Astrocyte of the cerebellum (primary cell): ENCODE measurements around the gene ZC3H18.

Experiments used
- DNase-seq: peaks from one replicate; pipeline ENCODE4 v3.0.0-alpha.2; 2011; ENCODE audit warnings: low read depth
- H3K4me3 ChIP-seq: 2 replicates; pipeline ENCODE4 v1.5.1; 2011; ENCODE audit warnings: mild to moderate bottlenecking, low read depth, low read length, moderate library complexity
- in situ Hi-C: cut with HindIII; loops from 2 replicates; pipeline ENCODE4 v1.10.0; 2017; ENCODE audit warnings: low sequenced_read_pairs
- TF ChIP-seq, protein P1 (sequence below): IDR thresholded peaks from 2 replicates; pipeline ENCODE4 v1.5.1; 2012; ENCODE audit warnings: low read length, low read depth, moderate library complexity, mild to moderate bottlenecking; ENCODE audit errors: missing control alignments

The ZC3H18 gene

DNA sequence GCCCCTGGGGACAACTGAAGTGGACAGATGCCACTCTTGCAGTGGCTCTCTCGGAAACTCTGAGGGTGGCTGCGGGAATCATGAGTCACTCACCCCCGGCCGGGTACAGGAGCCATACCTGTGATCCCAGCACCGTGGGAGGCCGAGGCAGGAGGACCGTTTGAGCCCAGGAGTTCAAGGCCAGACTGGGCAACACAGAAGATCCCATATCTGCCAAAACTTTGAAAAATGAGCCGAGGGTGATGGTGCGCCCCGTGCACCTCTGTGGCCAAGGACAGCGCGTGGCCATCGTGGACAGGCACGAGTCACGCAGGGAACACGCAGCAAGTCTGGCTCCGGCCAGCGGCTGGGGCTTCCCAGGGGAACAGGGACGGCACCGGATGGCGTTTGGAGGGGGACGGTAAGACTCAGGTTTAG is 41.3 kb upstream of the ZC3H18 start:
- DNase-seq, result no peak
- TF ChIP-seq, protein P1, sequence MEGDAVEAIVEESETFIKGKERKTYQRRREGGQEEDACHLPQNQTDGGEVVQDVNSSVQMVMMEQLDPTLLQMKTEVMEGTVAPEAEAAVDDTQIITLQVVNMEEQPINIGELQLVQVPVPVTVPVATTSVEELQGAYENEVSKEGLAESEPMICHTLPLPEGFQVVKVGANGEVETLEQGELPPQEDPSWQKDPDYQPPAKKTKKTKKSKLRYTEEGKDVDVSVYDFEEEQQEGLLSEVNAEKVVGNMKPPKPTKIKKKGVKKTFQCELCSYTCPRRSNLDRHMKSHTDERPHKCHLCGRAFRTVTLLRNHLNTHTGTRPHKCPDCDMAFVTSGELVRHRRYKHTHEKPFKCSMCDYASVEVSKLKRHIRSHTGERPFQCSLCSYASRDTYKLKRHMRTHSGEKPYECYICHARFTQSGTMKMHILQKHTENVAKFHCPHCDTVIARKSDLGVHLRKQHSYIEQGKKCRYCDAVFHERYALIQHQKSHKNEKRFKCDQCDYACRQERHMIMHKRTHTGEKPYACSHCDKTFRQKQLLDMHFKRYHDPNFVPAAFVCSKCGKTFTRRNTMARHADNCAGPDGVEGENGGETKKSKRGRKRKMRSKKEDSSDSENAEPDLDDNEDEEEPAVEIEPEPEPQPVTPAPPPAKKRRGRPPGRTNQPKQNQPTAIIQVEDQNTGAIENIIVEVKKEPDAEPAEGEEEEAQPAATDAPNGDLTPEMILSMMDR, result no peak
- in situ Hi-C loops, result no loop called here
- H3K4me3 ChIP-seq, result no peak overlapping the region

DNA sequence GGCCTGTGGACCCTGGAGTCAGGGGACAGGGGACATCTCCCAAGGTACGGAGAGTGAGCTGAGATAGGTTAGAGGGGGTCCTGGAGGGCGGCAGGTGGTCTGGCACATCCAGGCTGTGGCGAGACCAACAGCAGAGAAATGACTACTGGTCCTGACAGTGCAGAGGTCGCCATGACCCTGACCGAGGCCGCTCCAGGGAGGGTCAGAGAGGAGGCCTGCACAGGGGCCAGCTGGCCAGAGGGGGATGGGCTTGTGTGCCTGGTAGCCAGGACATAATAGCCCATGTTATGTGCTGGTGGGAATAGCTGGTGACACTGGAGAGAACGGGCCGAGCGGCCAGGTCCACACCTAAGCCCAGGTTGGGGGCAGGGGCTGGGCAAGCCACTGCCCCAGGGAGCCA is 40.6 kb upstream of the ZC3H18 start:
- DNase-seq, result no peak
- TF ChIP-seq, protein P1, result no peak
- in situ Hi-C loops, result no loop called here
- H3K4me3 ChIP-seq, result no peak overlapping the region

DNA sequence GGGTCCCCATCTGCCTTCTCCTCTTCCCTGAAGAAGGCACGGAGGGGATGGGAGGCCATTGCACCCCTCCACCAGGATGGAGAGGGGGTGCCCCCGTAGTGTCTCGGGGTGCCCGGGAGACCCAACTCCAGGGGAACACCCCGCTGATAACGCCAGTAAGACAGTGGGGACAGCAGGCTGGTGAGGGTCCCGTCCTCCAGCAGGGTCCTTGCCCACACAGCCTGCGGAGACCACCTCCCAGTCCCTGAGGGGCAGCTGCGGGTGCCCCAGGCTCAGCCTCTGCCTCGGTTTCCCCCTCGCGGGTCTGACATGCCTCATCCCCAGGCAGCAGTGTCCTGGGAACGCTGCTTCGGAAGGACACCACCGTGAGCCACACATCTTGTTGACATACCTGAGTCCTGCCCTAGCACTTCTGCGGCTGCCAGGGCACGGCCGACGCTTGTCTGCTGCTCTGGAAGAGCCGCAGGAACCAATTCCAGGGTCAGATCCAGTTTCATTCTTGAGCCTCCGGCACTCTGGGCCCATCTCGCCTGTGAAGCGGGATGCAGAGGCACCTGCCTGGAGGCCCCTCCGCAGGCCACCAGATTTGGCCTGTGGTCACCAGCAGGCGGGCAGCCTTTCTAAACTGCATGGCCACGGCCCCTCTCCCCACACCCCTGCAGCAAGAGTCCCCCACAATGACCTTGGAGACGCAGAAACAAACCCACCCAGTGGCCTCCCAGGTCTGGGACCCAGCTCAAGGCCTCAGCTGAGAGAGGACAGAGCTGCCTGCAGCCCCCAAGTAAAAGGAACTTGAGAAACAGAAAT is 39.9 kb upstream of the ZC3H18 start:
- in situ Hi-C loops, result no loop called here

DNA sequence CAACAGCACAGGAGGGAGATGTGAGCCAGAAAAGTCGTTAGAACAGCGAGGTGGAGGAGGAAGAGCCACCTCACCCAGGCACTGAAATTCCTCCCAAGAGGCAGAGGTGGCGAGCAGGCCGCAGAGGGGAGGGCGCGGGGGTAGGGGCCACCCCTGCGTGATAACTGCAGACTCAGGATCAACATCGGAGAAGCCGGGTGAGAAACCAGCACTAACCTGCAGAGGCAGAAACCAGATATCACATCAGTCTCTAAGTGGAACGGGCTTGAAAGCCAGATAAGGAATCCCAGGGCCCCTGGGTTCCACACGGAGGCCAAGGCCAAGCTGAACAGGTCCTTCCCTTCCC is 39.4 kb upstream of the ZC3H18 start:
- DNase-seq, result no peak
- H3K4me3 ChIP-seq, result no peak overlapping the region
- TF ChIP-seq, protein P1, result no peak
- in situ Hi-C loops, result no loop called here

More for the DNA sequence above, 39.9 kb upstream of the ZC3H18 start:
- no peak overlapping the region for H3K4me3 ChIP-seq
- DNase-seq, result no peak
- TF ChIP-seq, protein P1, result no peak

DNA sequence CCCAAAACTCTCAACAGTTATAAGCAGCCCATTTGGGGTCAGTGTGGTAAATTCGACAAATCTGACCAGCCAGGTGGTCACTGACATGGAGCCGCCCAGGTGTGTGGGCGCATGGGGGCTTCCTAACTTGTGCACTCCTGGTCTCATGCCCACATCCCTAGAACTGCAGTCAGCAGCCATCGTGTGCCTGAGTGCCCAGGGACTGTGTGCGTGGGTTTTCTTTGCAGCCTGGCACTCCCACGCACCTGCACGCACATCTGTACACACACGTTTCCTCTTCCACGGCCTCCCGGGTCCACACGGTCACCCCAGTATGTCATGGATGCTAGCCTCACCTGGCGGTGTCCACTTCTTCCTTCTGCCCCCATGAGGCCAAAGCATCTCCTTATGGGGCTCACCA is 38.9 kb upstream of the ZC3H18 start:
- no peak overlapping the region for H3K4me3 ChIP-seq
- TF ChIP-seq, protein P1, result no peak
- no peak for DNase-seq
- in situ Hi-C loops, result no loop called here

DNA sequence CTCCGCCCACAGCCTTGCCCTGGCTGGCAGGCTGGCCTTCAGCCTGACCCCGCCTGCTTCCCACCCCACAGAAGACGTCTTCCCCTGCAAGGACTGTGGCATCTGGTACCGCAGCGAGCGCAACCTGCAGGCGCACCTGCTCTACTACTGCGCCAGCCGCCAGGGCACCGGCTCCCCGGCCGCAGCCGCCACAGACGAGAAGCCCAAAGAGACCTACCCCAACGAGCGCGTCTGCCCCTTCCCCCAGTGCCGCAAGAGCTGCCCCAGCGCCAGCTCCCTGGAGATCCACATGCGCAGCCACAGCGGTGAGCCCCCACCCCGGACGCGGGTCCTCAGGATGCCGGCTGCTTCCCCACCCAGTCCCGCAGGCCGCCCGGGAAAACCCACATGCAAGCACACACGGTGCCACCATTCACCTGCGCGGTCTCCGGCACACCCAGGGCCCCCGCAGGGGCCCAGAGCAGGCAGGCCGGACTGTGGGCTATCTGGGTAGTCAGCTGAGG is 38.2 kb upstream of the ZC3H18 start:
- H3K4me3 ChIP-seq, result no peak overlapping the region
- in situ Hi-C loops, result no loop called here
- TF ChIP-seq, protein P1, result no peak
- no peak for DNase-seq
